WTC11 (cell line): ENCODE measurements around the gene NMT2. TPM values are rescaled to one million over a fixed set of nuclear protein-coding genes. Genes with fewer than 3 reads are reported as not detected.

Experiments
- ATAC-seq: fragments of 200-7000 bp; cut with Tn5 transposase; 2 replicates; pipeline ENCODE4 v1.10.0; 2021; ENCODE audit warnings: mild to moderate bottlenecking, moderate library complexity
- Bru-seq: library from RNA; stranded (reverse); fragments of 400-500 nt; gene quantifications from one replicate; lab custom pipeline; 2021; lab: Mats Ljungman, UMichigan
- CTCF ChIA-PET: fragments of 300-600 bp; sonication (Branson Sonifier 250); formaldehyde crosslinking; loops from one replicate; lab custom pipeline; 2021; ENCODE audit warnings: antibody characterized with exemption; lab: Charles Lee
- POLR2A ChIA-PET: fragments of 350-600 bp; sonication (Branson Sonifier 250); formaldehyde crosslinking; loops from one replicate; lab custom pipeline; 2021; ENCODE audit warnings: antibody characterized with exemption; lab: Charles Lee
- DNase-seq: peaks from one replicate; pipeline ENCODE4 v3.0.0; 2021; ENCODE audit warnings: low spot score
- H3K27ac Mint-ChIP-seq: 2 replicates; pipeline ENCODE4 v1.8.0; 2021; ENCODE audit warnings: mixed read lengths
- H3K27me3 Mint-ChIP-seq: 2 replicates; pipeline ENCODE4 v1.8.0; 2021; ENCODE audit warnings: low read depth, mild to moderate bottlenecking, moderate library complexity, mixed read lengths
- H3K36me3 Mint-ChIP-seq: 2 replicates; pipeline ENCODE4 v1.8.0; 2021; ENCODE audit warnings: mixed read lengths
- H3K4me1 Mint-ChIP-seq: 2 replicates; pipeline ENCODE4 v1.8.0; 2022; ENCODE audit warnings: mixed read lengths
- H3K4me3 Mint-ChIP-seq: 2 replicates; pipeline ENCODE4 v1.8.0; 2021; ENCODE audit warnings: mild to moderate bottlenecking, moderate library complexity, mixed read lengths
- H3K9me3 Mint-ChIP-seq: 2 replicates; pipeline ENCODE4 v1.8.0; 2021; ENCODE audit warnings: mixed read lengths
- ELF4 ChIP-seq: sonication (generic); formaldehyde crosslinking; IDR thresholded peaks from 2 replicates; pipeline ENCODE4 v1.8.1; 2022; ENCODE audit warnings: low read depth, mild to moderate bottlenecking, moderate library complexity, missing genetic modification reagents
- ETV6 ChIP-seq: sonication (generic); formaldehyde crosslinking; IDR thresholded peaks from 2 replicates; pipeline ENCODE4 v1.8.1; 2022; ENCODE audit warnings: mild to moderate bottlenecking, missing genetic modification reagents
- FOXK1 ChIP-seq: sonication (generic); formaldehyde crosslinking; IDR thresholded peaks from 2 replicates; pipeline ENCODE4 v1.8.0; 2022; ENCODE audit warnings: mild to moderate bottlenecking, moderate library complexity, missing genetic modification reagents
- FOXP1 ChIP-seq: sonication (generic); formaldehyde crosslinking; IDR thresholded peaks from 2 replicates; pipeline ENCODE4 v1.8.0; 2022; ENCODE audit warnings: missing genetic modification reagents, mild to moderate bottlenecking, moderate library complexity, borderline replicate concordance
- GABPB1 ChIP-seq: sonication (generic); formaldehyde crosslinking; IDR thresholded peaks from 2 replicates; pipeline ENCODE4 v1.8.1; 2023; ENCODE audit warnings: mild to moderate bottlenecking, missing genetic modification reagents
- GRHL2 ChIP-seq: fragments of 250-450 bp; sonication (Bioruptor Pico); IDR thresholded peaks from 2 replicates; pipeline ENCODE4 v1.8.0; 2022; ENCODE audit warnings: mild to moderate bottlenecking, moderate library complexity; ENCODE audit not compliant: insufficient replicate concordance, severe bottlenecking
- NR2C2 ChIP-seq: sonication (generic); formaldehyde crosslinking; IDR thresholded peaks from 2 replicates; pipeline ENCODE4 v1.8.0; 2022; ENCODE audit warnings: mild to moderate bottlenecking, missing genetic modification reagents
- RELA ChIP-seq: sonication (generic); formaldehyde crosslinking; IDR thresholded peaks from 2 replicates; pipeline ENCODE4 v1.8.1; 2022; ENCODE audit warnings: missing genetic modification reagents, mild to moderate bottlenecking, borderline replicate concordance
- SMAD3 ChIP-seq: sonication (generic); formaldehyde crosslinking; IDR thresholded peaks from 2 replicates; pipeline ENCODE4 v1.8.0; 2022; ENCODE audit warnings: missing genetic modification reagents, mild to moderate bottlenecking, borderline replicate concordance
- SP1 ChIP-seq: sonication (generic); formaldehyde crosslinking; conservative IDR thresholded peaks from 2 replicates; pipeline ENCODE4 v1.8.1; 2022; ENCODE audit warnings: missing genetic modification reagents
- ZNF138 ChIP-seq: sonication (generic); formaldehyde crosslinking; conservative IDR thresholded peaks from 2 replicates; pipeline ENCODE4 v1.8.1; 2022; ENCODE audit warnings: mild to moderate bottlenecking, moderate library complexity, missing genetic modification reagents
- ZNF532 ChIP-seq: fragments of 250-450 bp; sonication (Bioruptor Pico); IDR thresholded peaks from 2 replicates; pipeline ENCODE4 v1.9.0; 2021; ENCODE audit warnings: mild to moderate bottlenecking, borderline replicate concordance
- long read RNA-seq, 3 experiments: library from RNA in 1 of 3; library from capped mRNA in 1 of 3; library from polyadenylated mRNA in 1 of 3; unstranded in 2 of 3; stranded (forward) in 1 of 3; transcript quantifications; one replicate each; pipeline ENCODE4 v2.0.0, GENCODE V29; 2021
- total RNA-seq: library from RNA; stranded (reverse); gene quantifications from 3 replicates; pipeline ENCODE4 v1.2.3, GENCODE V29; 2021
- TF ChIP-seq, protein P1 (sequence below): sonication (generic); formaldehyde crosslinking; IDR thresholded peaks from 2 replicates; pipeline ENCODE4 v1.8.0; 2022; ENCODE audit warnings: mild to moderate bottlenecking, missing genetic modification reagents
- TF ChIP-seq, protein P2 (sequence below): sonication (generic); formaldehyde crosslinking; IDR thresholded peaks from 2 replicates; pipeline ENCODE4 v1.8.1; 2023; ENCODE audit warnings: mild to moderate bottlenecking, missing genetic modification reagents, moderate library complexity
- TF ChIP-seq, protein P3 (sequence below): sonication (generic); formaldehyde crosslinking; IDR thresholded peaks from 2 replicates; pipeline ENCODE4 v1.8.1; 2023; ENCODE audit warnings: mild to moderate bottlenecking, missing genetic modification reagents
- TF ChIP-seq, protein P4 (sequence below): sonication (generic); formaldehyde crosslinking; IDR thresholded peaks from 2 replicates; pipeline ENCODE4 v1.8.1; 2023; ENCODE audit warnings: mild to moderate bottlenecking, moderate library complexity, missing genetic modification reagents
- TF ChIP-seq, protein P5 (sequence below): sonication (generic); formaldehyde crosslinking; IDR thresholded peaks from 2 replicates; pipeline ENCODE4 v1.8.0; 2022; ENCODE audit warnings: mild to moderate bottlenecking, missing genetic modification reagents

The NMT2 gene
- total RNA-seq, result 9.6 to 11.8 TPM (median 11.7 TPM) in 3 replicates
- Bru-seq, nascent RNA, result percentile 63 among the genes with signal in this experiment
- long read RNA-seq, experiment 1, transcript NMT2-201 (13 exons, 2,457 nt), result minor isoform, 5 of 49 reads
- long read RNA-seq, experiment 1, transcript NMT2-202 (12 exons, 2,907 nt), result major isoform, 25 of 49 reads
- long read RNA-seq, experiment 1, partial matches to known transcripts, result 4 of 49 reads
- long read RNA-seq, experiment 1, other reads (novel, unspliced or antisense), result 15 of 49 reads
- long read RNA-seq, experiment 2, transcript NMT2-202 (12 exons, 2,907 nt), result major isoform, 7 of 16 reads
- long read RNA-seq, experiment 2, partial matches to known transcripts, result 1 of 16 reads
- long read RNA-seq, experiment 2, other reads (novel, unspliced or antisense), result 7 of 16 reads
- long read RNA-seq, experiment 3, transcript NMT2-202 (12 exons, 2,907 nt), result major isoform, 11 of 29 reads
- long read RNA-seq, experiment 3, partial matches to known transcripts, result 1 of 29 reads
- long read RNA-seq, experiment 3, other reads (novel, unspliced or antisense), result 17 of 29 reads

DNA sequence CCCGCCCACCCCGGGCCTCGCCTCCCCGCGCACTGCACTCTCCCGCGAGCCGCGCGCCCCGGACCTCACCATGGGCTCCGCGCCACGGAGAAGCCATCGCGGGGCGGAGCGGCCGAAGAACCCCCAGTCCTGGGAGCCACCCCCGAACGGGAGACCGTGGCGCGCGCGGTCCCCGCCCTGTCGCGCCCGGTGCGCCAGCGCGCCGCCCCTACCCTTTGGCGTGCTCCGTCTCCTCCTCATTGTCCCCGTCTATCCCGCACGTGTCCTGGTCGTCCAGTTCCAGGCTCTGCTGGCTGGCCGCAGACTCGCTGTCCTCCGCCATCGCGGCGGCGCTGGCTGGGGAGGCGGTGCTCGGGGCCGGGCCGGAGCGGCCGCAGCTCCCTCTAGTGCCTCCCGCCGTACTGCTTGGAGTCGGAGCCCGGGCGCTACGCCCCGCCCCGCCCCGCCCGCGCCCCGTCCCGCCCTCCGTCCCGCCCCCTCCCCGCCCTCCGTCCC is at the start of gene NMT2:
Gene NMT2 (minus strand): TSS at position 403 of the 495 bp plus-strand sequence. CDS start 81 bp downstream, at position 322.
- CTCF ChIA-PET, result interaction anchor here (0.9 to 2.1 kb wide), 9 partner anchors 16 to 210 kb away, joined by 3 to 8 read pairs (median 3); partner anchors contain the start of gene FAM171A1
- Mint-ChIP-seq H3K36me3 (no peaks in the 10 kb centered on the region), H3K9me3 (no peaks in the 10 kb centered on the region), H3K4me3 (peak within 1 kb of the TSS; percentile 86), H3K27ac (peak within 1 kb of the TSS; percentile 55; the same call in 1 of the 2 replicates), H3K4me1 (peaks cover 32% of the 10 kb centered on the region), H3K27me3 (peaks cover 9% of the 10 kb centered on the region)
- POLR2A ChIA-PET, result interaction anchor here (0.5 to 1.4 kb wide), 5 partner anchors 15 to 330 kb away, joined by 3 to 4 read pairs (median 4); partner anchors contain the start of genes CDNF, HSPA14, MSANTD7 and RPP38
- ATAC-seq, result peak; percentile 83
- TF ChIP-seq FOXP1 (peak; percentile 70; the same call in 1 of the 2 replicates), GRHL2 (CRISPR knock-in tag) (no peak), SP1 (peak; percentile 90), NR2C2 (no peak), ETV6 (CRISPR knock-in tag) (peak; percentile 59), GABPB1 (CRISPR knock-in tag) (peak; percentile 46), ELF4 (CRISPR knock-in tag) (no peak), SMAD3 (peak; percentile 49; the same call in 1 of the 2 replicates), FOXK1 (CRISPR knock-in tag) (peak; percentile 63; the same call in 1 of the 2 replicates), ZNF138 (CRISPR knock-in tag) (no peak), ZNF532 (CRISPR knock-in tag) (no peak), RELA (CRISPR knock-in tag) (no peak)
- TF ChIP-seq, protein P1, sequence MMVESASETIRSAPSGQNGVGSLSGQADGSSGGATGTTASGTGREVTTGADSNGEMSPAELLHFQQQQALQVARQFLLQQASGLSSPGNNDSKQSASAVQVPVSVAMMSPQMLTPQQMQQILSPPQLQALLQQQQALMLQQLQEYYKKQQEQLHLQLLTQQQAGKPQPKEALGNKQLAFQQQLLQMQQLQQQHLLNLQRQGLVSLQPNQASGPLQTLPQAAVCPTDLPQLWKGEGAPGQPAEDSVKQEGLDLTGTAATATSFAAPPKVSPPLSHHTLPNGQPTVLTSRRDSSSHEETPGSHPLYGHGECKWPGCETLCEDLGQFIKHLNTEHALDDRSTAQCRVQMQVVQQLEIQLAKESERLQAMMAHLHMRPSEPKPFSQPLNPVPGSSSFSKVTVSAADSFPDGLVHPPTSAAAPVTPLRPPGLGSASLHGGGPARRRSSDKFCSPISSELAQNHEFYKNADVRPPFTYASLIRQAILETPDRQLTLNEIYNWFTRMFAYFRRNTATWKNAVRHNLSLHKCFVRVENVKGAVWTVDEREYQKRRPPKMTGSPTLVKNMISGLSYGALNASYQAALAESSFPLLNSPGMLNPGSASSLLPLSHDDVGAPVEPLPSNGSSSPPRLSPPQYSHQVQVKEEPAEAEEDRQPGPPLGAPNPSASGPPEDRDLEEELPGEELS (CRISPR knock-in tag), result peak; percentile 50; the same call in 1 of the 2 replicates
- TF ChIP-seq, protein P2, sequence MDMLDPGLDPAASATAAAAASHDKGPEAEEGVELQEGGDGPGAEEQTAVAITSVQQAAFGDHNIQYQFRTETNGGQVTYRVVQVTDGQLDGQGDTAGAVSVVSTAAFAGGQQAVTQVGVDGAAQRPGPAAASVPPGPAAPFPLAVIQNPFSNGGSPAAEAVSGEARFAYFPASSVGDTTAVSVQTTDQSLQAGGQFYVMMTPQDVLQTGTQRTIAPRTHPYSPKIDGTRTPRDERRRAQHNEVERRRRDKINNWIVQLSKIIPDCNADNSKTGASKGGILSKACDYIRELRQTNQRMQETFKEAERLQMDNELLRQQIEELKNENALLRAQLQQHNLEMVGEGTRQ (CRISPR knock-in tag), result 0 out of 2 replicates have a peak, but pooled peaks have one; percentile 43
- TF ChIP-seq, protein P3, sequence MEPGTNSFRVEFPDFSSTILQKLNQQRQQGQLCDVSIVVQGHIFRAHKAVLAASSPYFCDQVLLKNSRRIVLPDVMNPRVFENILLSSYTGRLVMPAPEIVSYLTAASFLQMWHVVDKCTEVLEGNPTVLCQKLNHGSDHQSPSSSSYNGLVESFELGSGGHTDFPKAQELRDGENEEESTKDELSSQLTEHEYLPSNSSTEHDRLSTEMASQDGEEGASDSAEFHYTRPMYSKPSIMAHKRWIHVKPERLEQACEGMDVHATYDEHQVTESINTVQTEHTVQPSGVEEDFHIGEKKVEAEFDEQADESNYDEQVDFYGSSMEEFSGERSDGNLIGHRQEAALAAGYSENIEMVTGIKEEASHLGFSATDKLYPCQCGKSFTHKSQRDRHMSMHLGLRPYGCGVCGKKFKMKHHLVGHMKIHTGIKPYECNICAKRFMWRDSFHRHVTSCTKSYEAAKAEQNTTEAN (CRISPR knock-in tag), result peak; percentile 70; the same call in 1 of the 2 replicates
- TF ChIP-seq, protein P4, sequence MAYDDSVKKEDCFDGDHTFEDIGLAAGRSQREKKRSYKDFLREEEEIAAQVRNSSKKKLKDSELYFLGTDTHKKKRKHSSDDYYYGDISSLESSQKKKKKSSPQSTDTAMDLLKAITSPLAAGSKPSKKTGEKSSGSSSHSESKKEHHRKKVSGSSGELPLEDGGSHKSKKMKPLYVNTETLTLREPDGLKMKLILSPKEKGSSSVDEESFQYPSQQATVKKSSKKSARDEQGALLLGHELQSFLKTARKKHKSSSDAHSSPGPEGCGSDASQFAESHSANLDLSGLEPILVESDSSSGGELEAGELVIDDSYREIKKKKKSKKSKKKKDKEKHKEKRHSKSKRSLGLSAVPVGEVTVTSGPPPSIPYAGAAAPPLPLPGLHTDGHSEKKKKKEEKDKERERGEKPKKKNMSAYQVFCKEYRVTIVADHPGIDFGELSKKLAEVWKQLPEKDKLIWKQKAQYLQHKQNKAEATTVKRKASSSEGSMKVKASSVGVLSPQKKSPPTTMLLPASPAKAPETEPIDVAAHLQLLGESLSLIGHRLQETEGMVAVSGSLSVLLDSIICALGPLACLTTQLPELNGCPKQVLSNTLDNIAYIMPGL (CRISPR knock-in tag), result peak; percentile 85
- TF ChIP-seq, protein P5, sequence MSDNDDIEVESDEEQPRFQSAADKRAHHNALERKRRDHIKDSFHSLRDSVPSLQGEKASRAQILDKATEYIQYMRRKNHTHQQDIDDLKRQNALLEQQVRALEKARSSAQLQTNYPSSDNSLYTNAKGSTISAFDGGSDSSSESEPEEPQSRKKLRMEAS (CRISPR knock-in tag), result peak; percentile 83
- peak; percentile 87 for DNase-seq
